Fibroblast of skin of scalp (primary cell): ENCODE data around the gene TENT4B.
A peak's percentile ranks its signal among the peaks of the same experiment; 100 is the strongest.

ENCODE experiments used
- DNase-seq: peaks from one replicate; pipeline ENCODE4 v3.0.0-alpha.2; 2013

The TENT4B gene

DNA sequence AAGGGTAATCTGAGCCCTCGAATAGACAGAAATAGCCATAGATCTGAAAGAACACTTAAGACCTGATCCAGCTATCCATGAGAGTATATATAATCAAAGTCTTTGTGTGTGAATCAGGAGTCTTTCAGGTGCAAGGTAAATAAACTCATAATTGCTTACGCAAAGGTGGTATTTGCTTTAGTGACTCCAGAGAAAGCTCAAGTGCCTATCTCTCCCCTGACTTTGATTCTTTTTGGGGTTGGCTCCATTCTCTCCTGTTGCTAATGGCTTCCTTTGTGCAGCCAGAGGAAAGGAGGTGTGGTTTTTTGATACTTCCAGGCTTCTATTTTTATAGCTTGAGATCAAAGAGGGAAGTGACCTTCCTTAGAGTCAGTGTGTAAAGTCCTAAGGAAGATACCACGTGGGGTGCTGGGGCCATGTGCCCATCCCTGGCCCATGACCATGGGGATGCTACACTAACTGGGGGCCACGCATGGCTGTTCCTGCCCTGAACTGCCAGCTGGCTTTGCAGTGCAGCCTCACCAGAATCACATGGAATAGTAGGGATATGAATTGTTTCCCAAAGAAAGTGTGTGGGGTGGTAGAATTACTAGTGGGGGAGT, 45.8 kb downstream of the TENT4B start:
- no peak for DNase-seq

DNA sequence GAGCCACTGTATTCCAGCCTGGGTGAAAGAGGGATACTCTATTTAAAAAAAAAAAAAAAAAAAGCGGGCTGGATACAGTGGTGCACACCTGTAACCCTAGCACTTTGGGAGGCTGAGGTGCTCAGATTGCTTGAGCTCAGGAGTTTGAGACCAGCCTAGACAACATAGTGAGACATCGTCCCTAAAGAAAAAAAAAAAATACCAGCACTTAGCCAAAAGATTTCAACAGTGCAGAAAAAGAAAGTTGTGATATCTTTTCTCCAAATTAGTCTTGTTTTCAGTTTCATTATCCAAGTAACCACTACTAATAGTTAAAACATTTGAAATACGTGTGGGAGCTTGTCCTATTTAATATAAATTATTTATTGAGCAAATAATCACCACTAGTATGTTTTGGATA, 48.7 kb downstream of the TENT4B start:
- DNase-seq, result no peak

DNA sequence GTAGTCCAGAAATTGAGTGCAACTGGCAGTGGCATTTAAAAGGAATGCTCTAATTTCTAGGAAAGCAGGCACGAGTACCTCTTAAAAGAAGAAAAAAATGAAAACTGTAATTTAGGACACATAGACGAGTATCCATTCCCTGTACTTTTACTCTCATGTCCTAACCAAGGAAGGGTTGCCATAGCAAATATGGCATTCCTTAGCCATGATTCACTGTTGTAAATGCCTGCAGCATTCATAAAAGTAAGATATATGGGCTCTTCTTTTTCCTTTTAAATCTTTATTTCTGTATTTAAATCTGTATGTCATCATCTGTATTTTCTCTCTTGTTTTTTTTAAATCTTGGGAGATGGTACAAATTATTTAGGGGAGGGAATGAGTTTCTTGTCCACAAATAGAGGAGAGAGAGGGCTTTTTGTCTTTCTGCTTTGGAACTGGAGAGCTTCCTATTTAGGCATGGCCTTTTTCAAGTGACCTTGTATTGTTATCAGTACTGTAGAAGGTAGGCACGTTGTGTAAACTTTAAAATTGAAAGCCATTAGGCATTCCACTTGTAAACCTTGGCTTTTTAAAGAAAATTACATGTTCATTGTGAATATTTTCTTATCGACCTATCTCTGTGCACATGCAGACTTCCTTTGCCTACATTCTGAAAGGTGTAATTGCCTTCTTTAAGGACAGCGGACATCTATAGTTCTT, 50.0 kb downstream of the TENT4B start:
- peak; percentile 96 for DNase-seq

DNA sequence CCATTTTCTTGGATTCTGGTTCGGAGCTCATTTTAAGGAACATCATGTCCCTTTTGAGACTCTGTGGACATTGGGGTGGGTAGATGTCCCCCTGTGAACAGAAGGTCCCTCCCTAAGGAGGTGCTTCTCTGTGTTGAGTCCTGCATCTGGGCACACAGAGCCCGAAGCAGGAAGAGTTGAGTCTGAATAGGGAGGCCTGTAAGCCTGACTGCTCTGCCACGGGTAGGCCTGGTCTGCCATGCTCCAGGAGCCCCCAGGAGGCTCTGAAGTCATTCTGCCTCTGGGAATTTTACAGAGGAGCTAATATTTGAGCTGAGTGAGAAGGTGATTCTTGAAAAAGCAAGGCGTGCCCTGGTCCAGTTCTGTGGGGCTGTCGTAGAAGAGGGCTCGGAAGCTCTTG, 50.6 kb downstream of the TENT4B start:
- no peak for DNase-seq

DNA sequence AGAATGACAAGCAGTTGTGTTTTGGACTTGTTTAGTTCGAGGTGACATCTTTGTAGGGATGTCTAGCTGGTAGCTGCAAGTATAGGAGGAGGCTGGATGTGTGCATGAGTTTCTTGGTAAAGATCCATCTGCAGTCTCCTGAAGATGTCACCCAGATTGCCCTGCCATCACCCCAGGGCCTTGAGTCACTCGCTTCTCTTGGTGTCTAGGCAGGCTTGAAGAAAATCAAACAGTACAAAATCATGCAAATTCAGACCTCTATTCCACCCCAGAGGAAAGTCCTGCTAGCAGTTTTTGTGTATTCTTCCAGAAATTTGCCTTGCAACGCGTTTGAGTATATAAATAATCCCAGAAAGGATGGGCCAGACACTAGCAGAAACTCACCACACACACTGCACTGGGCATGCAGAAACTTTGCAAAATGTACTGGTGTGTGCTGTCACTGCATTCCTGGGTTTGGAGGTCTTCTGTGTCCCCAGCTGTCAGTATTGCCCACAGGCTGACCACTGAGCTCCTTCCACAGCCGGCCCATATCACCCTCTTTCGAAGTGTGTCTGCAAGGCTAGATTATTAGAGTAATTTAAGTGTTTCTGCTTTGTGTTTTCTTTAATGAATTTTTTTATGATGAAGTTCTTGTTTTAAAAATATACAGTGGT, 51.5 kb downstream of the TENT4B start:
- peak; percentile 30 for DNase-seq

DNA sequence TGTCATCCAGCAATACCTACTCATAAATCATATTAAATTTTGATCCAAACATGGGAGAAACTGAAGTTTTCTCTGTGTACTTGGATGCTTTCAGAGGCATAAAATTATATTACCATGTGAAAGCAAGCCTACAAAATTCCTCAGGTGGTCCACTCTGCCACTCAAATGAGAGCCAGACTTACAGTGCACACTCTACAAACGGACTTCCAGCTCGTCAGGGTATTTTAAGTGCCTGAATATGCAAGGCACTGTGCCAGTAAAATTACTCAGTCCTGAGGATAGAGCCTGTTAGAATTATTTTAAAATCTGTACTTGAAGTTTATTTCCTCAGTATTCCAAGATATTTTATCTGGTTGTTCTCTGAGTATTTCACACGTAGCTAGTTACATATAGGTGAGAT, 54.5 kb downstream of the TENT4B start:
- DNase-seq, result peak; percentile 50

DNA sequence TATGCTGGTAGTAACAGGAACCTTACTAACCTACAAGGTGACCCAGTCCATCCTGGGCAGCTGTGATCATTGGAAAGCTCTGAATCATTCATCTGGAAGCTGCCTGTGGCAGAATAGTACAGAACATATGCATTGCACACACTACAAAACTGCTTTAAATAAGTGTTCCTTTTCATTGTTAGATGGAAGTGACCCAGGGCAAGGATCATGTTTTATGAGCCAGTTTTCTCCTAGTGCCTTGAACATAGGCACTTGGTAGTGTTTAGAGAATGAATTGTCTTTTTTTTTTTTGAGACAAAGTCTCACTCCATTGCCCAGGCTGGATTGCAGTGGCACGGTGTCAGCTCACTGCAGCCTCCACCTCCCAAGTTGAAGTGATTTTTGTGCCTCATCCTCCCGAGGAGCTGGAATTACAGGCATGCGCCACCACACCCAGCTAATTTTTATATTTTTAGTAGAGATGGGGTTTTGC, 55.4 kb downstream of the TENT4B start:
- DNase-seq, result peak; percentile 47

DNA sequence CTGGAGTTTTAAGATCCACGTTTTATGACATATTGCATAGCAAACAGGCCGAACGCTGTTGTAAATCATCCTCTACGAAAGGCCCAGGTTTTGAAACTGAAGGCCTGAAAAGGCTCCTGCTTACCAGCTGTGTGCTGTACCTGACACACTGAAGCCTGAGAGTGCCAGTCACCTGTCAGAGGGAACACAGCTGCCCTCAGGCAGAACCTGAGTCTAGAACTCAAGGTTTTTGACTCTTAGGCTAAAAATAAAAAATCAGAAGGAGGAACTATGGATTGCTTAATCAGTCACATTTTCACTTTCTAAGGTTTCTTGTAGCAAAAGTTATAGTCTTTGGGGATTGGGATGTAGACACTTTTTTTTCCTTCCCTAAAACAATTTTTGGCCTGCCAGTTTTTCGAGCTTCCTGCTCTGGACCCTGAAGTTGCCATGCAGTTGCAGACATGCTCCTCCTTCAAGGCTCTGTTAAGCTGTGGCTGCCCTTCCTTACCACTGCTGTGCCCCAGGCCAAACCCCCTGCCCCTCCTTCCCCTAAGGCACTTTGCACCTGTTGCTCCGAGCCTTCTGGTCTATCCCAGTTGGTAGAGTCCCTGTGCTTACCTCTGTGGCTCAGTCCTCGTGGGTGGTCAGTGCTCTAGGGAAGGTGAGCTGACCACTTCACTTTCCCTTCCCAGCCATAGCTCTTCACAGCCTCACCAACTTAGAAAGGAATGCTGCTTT, 56.6 kb downstream of the TENT4B start:
- no peak for DNase-seq

DNA sequence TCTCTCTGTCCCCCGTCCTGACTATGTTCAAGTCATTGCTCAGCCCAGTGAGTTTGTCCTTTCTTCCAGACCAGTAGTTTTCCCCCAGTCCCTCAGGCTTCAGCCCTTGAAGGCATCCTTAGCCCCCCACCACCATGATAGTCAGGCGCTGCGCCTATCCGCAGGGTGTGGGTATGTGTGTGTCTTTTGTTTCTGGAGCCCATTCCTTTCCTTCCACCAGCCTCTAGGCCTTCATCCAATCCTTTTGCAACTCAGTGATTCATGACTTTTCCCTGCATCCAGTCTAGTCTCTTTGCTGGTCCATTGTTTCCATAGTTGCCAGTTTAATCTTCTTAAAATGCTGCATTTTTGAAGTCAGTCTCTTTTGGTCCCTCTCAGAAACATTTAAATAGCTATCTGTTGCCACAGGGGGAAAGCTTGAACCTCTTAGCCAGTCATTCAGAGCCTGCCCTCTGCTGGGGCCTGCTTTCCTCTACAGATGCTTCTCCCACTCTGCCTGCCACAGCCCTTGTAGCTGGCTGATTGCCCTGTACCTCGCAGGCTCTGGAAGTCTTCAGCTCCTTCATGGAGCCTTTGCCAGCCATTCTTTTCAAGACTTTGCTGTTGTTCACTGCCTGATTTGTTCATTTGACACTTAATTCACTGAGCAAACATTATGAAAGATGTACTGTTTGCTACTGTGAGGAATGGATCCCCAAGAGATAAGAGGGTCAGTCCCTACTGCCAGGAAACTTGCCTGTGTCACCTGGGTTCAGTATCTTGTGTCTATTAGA, 57.3 kb downstream of the TENT4B start:
- DNase-seq, result peak; percentile 89

DNA sequence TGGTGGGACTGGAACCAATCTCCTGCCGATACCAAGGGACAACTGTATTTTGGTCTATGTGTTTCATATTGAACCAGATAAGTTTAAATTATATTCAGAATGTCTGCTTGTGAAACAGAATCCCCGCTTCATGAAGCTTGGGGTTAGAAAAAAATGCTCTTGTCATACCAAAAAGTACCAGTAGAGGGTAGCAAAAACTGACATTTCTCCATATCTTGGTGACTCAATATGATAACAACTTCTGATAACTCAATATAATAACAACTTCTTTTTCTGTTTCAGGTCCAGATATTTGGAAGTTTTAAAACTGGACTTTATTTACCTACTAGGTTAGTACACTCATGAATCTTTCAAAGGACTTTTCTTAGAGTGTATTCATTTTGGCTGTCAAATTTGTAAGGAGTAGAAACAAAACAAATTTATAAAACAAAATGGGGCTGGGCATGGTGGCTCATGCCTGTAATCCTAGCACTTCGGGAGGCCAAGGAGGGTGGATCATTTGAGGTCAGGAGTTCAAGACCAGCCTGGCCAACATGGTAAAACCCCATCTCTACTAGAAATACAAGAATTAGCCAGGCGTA, 60.9 kb downstream of the TENT4B start:
- DNase-seq, result peak; percentile 54

DNA sequence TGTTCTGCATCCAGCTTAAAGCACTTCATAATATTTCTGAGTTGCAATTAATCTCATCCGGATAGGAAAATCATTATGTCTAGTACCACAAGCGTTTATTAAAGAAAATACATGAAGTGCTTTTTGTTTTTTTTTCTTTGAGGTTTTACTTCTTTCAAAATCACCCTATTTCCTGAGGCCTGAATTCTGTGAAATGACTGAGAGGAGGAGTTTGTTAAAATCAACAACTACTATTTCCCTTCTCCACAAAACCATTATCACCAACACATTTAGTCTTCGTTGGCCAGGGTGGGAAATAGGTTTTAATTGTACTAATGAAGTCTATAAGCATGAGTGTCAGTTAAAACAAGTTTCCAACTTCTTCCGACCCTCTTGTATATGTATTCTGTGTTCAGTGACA, 62.6 kb downstream of the TENT4B start:
- DNase-seq, result no peak

DNA sequence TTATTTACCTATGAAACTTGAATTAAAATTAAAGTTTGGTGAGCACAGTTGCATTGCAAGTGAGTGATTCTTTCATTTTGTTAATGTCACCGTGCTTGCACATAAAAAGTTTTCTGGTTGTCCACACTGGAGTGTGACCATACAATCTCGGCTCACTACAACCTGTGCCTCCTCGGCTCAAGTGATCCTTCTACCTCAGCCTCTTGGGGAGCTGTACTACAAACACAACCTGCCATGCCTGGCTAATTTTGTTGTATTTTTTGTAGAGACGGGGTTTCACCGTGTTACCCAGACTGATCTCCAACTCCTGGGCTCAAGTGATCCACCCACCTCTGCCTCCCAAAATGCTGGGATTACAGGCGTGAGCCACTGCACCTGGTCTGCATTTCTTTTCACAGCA, 63.1 kb downstream of the TENT4B start:
- no peak for DNase-seq

DNA sequence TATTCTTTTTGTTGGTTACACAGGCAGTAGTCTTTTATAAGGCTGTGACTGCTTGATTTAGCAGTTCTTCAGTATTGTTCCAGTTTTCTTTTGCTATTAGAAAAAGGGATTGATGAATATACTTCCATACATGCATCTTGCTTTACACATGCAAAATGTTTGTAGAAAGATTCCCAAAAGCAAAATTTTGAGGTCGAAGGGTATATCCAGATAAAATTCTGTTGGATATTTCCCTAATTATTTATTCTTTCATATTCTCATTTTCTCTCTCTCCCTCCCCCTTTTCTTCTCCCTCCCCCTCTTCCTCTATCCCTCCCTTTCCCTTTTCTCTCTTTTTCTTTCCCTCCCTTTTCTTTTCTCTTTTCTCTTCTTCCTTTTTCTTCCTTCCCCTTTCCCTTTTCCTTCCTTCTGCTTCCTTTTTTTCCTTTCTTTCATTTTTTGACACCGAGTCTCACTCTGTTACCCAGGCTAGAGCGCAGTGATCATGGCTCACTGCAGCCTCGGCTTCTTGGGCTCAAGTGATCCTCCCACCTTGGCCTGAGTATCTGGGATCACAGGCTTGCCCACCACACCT, 66.4 kb downstream of the TENT4B start:
- DNase-seq, result no peak

DNA sequence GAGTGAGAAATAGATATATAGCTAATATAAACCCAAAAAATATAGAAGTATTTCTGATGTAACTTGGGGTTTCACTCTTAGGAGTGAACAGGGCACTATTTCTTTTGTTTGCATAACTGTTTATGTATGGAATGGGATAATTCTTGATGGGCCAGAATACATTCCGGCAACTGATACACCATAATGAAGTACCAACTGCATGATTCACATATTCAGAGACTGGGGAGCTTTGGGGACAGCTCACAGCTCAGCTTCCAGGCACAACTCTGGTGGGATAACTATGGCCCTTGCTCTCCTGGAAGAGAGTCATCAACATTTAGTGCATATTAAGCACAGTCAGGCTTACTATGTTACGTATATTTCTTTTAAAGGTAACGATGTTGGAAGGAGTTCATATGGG, 71.2 kb downstream of the TENT4B start:
- DNase-seq, result peak; percentile 52

DNA sequence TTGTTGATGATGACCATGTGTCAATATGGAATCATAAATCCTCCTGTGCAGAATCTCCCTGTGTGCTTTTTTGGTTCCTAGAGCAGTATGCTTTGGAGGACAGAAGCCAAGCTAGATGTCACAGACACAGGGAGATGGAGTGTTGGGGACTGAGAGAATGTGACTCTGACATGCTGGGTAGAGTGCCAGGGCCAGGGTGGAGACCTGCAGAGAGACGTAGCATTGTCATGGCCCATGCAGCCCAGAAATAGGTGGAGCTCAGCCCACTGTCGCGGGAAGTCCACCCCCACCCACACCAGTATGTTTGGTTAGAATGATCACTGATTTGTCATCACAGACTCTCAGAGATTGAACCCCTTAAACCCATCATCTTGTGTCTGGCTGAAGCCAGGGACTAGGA, 74.0 kb downstream of the TENT4B start:
- no peak for DNase-seq

DNA sequence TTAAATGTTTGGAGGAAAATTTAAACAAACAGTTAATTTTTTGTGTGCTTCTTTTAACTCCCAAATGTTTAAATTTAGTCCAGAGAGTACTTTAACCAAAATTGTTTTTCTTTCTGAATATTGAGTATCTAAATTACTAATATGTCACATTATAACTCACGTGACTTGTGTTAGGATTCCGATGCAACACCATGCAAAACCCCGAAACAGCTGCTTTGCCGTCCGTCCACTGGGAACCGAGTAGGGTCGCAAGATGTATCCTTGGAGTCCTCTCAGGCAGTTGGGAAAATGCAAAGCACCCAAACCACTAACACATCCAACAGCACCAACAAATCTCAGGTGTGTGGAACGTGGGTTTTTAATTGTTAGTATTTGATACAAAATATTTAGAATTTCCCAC, 74.6 kb downstream of the TENT4B start:
- DNase-seq, result no peak

DNA sequence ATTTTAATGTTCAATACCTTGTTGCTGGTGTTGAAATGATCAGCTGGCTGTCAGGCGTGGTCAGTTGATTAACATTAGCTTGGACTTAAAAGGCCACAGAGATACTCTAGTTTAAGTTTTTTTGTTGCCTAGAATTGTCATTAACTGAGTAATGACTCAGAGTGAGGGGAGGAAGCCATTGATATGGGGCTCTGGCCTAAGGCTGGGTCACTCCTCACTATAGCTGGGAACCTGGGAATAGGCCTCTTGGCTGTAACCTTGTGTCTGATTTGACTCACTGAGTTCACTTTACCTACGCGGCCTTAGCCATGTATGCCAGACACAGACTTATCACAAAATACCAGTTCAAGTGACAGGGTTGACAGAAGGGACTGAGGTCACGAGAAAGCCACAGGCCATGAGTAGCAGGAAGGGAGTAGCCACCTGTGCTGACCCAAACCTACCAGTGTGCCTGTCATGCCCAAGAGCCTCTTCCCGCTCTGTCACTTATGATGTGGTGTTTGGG, 75.3 kb downstream of the TENT4B start:
- no peak for DNase-seq

DNA sequence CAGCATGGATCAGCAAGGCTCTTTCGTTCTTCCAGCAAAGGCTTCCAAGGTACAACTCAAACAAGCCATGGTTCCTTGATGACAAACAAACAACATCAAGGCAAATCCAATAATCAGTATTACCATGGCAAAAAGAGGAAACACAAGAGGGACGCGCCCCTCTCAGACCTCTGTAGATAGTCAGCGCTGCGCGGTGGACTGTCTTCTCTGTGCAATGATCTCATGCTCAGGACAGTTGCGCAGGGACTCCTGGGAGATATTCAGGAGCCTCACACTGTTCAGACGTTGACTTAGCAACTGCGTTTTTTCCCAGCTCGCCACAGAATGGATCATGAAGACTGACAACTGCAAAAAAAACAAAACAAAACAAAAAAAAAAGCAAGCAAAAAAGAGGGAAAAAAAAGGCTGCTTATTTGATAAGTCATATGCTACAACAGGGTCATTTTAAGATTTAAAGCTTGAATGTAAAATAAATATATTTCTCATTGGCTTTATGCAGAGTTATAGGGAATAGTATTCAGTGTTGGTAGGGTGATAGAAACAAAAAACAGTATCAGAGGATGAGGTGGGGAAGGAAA, 76.1 kb downstream of the TENT4B start:
- DNase-seq, result no peak

DNA sequence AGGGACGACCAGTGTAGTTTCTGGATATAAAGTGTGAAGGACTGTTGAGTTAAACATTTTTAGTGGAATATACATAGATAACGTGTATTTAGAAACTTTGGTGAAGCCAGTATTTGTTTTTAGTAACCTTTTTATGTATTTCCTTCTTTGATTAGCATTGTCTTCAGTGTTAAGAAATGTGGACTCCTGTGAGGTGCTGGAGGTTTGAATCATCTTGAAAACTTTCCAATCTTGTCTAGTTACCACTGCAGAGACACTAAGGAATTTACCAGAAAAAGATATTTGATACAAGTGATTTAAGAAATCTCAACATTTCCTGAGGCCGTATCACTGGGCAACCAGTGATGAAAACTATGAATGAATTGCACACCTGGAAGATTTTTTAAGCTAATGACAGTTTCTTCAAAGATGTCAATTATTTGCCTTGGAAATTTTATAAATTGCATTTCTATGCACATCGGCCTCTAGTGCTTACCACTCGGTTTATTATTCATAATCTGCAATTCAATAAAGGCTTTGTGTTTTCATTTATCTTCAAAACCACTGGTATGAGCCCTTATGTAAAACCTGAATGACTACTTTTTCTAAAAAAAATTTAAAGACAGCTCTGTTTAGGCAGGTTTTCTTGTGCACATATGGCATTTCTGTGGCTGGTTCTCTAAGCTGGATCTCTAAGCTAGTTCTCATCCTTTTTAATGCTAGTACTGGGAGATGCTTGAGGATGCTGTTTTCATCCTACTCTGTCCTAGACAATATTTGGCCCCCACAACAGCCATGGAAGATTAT, 81.9 kb downstream of the TENT4B start:
- DNase-seq, result peak; percentile 51

DNA sequence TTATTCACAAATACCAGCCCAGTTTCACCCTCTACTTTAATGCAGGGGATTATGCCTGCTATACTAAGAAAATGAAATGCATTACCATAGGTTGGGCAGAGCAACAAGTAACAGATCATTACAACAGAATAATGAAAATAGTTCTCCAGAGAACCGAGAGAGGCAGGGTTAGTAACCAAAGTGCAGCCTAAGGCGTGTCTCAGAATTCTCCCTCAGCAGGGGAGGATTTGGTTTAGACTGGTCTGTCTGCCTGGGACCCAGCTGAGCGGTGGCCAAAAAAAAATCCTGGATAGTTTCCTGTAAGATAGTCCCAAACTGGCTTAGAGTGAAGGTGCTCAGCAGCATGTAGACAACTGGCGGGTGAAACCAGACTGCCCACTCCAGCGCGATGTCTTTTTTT, 82.5 kb downstream of the TENT4B start:
- DNase-seq, result peak; percentile 65
